H9 (cell line): ENCODE measurements around the gene SERPINB8. TPM values are rescaled to one million over a fixed set of nuclear protein-coding genes. Genes with fewer than 3 reads are reported as not detected.

Experiments used
- DNase-seq: peaks from one replicate; pipeline ENCODE4 v3.0.0-alpha.2; 2017
- H2AFZ ChIP-seq: one replicate; pipeline ENCODE4 v1.6.1; 2013; ENCODE audit warnings: mild to moderate bottlenecking, low read length, control low read depth, moderate library complexity
- H2AK5ac ChIP-seq: 2 replicates; pipeline ENCODE4 v1.6.1; 2013; ENCODE audit warnings: low read length, control low read depth, mixed read lengths; ENCODE audit not compliant: insufficient read length
- H2BK120ac ChIP-seq: one replicate; pipeline ENCODE4 v1.6.1; 2013; ENCODE audit warnings: low read depth, mild to moderate bottlenecking, low read length, control low read depth, inconsistent platforms; ENCODE audit not compliant: poor library complexity, severe bottlenecking
- H2BK12ac ChIP-seq: 2 replicates; pipeline ENCODE4 v1.6.1; 2013; ENCODE audit warnings: low read length, control low read depth, mixed read lengths, low read depth; ENCODE audit not compliant: insufficient read length
- H2BK15ac ChIP-seq: 2 replicates; pipeline ENCODE4 v1.6.1; 2013; ENCODE audit warnings: low read depth, low read length, control low read depth
- H2BK20ac ChIP-seq: one replicate; pipeline ENCODE4 v1.6.1; 2013; ENCODE audit warnings: low read depth, mild to moderate bottlenecking, low read length, control low read depth, inconsistent platforms; ENCODE audit not compliant: poor library complexity, severe bottlenecking
- H2BK5ac ChIP-seq: 2 replicates; pipeline ENCODE4 v1.6.1; 2013; ENCODE audit warnings: low read length, control low read depth, mixed read lengths; ENCODE audit not compliant: insufficient read length
- H3K14ac ChIP-seq: 2 replicates; pipeline ENCODE4 v1.6.1; 2013; ENCODE audit warnings: low read length, control low read depth; ENCODE audit not compliant: insufficient read depth
- H3K18ac ChIP-seq: 2 replicates; pipeline ENCODE4 v1.6.1; 2013; ENCODE audit warnings: low read depth, mild to moderate bottlenecking, mixed read lengths, low read length, control low read depth; ENCODE audit not compliant: insufficient read length
- H3K23ac ChIP-seq: 2 replicates; pipeline ENCODE4 v1.6.1; 2013; ENCODE audit warnings: low read length, control low read depth, mixed read lengths, low read depth; ENCODE audit not compliant: insufficient read length
- H3K23me2 ChIP-seq: 2 replicates; pipeline ENCODE4 v1.6.1; 2013; ENCODE audit warnings: low read depth, mild to moderate bottlenecking, mixed read lengths, low read length, control low read depth; ENCODE audit not compliant: insufficient read length, poor library complexity, severe bottlenecking
- H3K27ac ChIP-seq: 2 replicates; pipeline ENCODE4 v1.5.1; 2013; ENCODE audit warnings: low read length, control low read depth, mixed read lengths, low read depth; ENCODE audit not compliant: insufficient read length
- H3K27me3 ChIP-seq: 2 replicates; pipeline ENCODE4 v1.6.1; 2013; ENCODE audit warnings: low read length, control low read depth, inconsistent platforms; ENCODE audit not compliant: insufficient read depth
- H3K4ac ChIP-seq: 2 replicates; pipeline ENCODE4 v1.6.1; 2013; ENCODE audit warnings: low read depth, mild to moderate bottlenecking, control low read depth, inconsistent platforms, low read length, moderate library complexity
- H3K4me1 ChIP-seq: 2 replicates; pipeline ENCODE4 v1.6.1; 2013; ENCODE audit warnings: low read length, control low read depth, inconsistent platforms; ENCODE audit not compliant: insufficient read depth
- H3K4me2 ChIP-seq: 2 replicates; pipeline ENCODE4 v1.6.1; 2013; ENCODE audit warnings: low read length, control low read depth, mixed read lengths; ENCODE audit not compliant: insufficient read length, insufficient read depth
- H3K56ac ChIP-seq: 2 replicates; pipeline ENCODE4 v1.6.1; 2013; ENCODE audit warnings: low read depth, mild to moderate bottlenecking, mixed read lengths, low read length, control low read depth; ENCODE audit not compliant: insufficient read length
- H3K79me1 ChIP-seq: 2 replicates; pipeline ENCODE4 v1.6.1; 2013; ENCODE audit warnings: low read depth, mild to moderate bottlenecking, moderate library complexity, low read length, control low read depth, inconsistent platforms; ENCODE audit not compliant: insufficient read depth, poor library complexity, severe bottlenecking
- H3K79me2 ChIP-seq: 2 replicates; pipeline ENCODE4 v1.6.1; 2013; ENCODE audit warnings: low read length, control low read depth, inconsistent platforms; ENCODE audit not compliant: insufficient read depth
- H3K9ac ChIP-seq: 2 replicates; pipeline ENCODE4 v1.6.1; 2013; ENCODE audit warnings: low read length, control low read depth, mixed read lengths; ENCODE audit not compliant: insufficient read length; ENCODE audit errors: extremely low read depth
- H3K9me3 ChIP-seq: one replicate; pipeline ENCODE4 v1.6.1; 2013; ENCODE audit warnings: low read depth, low read length, inconsistent platforms; ENCODE audit not compliant: control insufficient read depth
- H3T11ph ChIP-seq: one replicate; pipeline ENCODE4 v1.6.1; 2013; ENCODE audit warnings: mild to moderate bottlenecking, low read length, control low read depth, inconsistent platforms
- H4K20me1 ChIP-seq: one replicate; pipeline ENCODE4 v1.6.1; 2013; ENCODE audit not compliant: control insufficient read depth, insufficient read length, insufficient read depth
- H4K5ac ChIP-seq: 2 replicates; pipeline ENCODE4 v1.6.1; 2013; ENCODE audit warnings: low read depth, mild to moderate bottlenecking, mixed read lengths, low read length, control low read depth; ENCODE audit not compliant: insufficient read length
- H4K8ac ChIP-seq: replicated peaks from 2 replicates; pipeline ENCODE4 v1.6.1; 2013; ENCODE audit warnings: low read length, control low read depth, mixed read lengths, low read depth; ENCODE audit not compliant: insufficient read length
- H4K91ac ChIP-seq: 2 replicates; pipeline ENCODE4 v1.6.1; 2013; ENCODE audit warnings: low read depth, mild to moderate bottlenecking, moderate library complexity, mixed read lengths, low read length, control low read depth; ENCODE audit not compliant: insufficient read length
- H3K27ac Mint-ChIP-seq, 3 experiments: 2 replicates in 2 of 3; 3 replicates in 1 of 3; pipeline ENCODE4 v1.8.0; 2020 to 2021; ENCODE audit warnings: mixed read lengths in 3 of 3, mild to moderate bottlenecking in 1 of 3, moderate library complexity in 1 of 3
- H3K27me3 Mint-ChIP-seq: 2 replicates; pipeline ENCODE4 v1.8.0; 2021; ENCODE audit warnings: low read depth, mild to moderate bottlenecking, moderate library complexity, mixed read lengths
- H3K36me3 Mint-ChIP-seq, 3 experiments: 2 replicates in 2 of 3; 3 replicates in 1 of 3; pipeline ENCODE4 v1.8.0; 2020 to 2021; ENCODE audit warnings: low read depth in 3 of 3, mixed read lengths in 3 of 3; ENCODE audit not compliant: insufficient read depth in 1 of 3
- H3K4me1 Mint-ChIP-seq, 2 experiments: 2 replicates each; pipeline ENCODE4 v1.8.0; 2020; ENCODE audit warnings: mixed read lengths in 2 of 2
- H3K4me3 Mint-ChIP-seq, 2 experiments: 2 replicates in 1 of 2; 3 replicates in 1 of 2; pipeline ENCODE4 v1.8.0; 2020 to 2021; ENCODE audit warnings: mild to moderate bottlenecking in 2 of 2, mixed read lengths in 2 of 2, moderate library complexity in 1 of 2
- H3K9me3 Mint-ChIP-seq, 2 experiments: 2 replicates in 1 of 2; 3 replicates in 1 of 2; pipeline ENCODE4 v1.8.0; 2020; ENCODE audit warnings: mild to moderate bottlenecking in 2 of 2, mixed read lengths in 2 of 2, moderate library complexity in 1 of 2
- CTCF ChIP-seq: fragments of 200-600 bp; sonication (generic); conservative IDR thresholded peaks from 3 replicates; pipeline ENCODE4 v1.8.0; 2021; ENCODE audit warnings: antibody characterized with exemption, mild to moderate bottlenecking
- WGBS: extraction: QIAGEN DNeasy Blood & Tissue Kit; methylation state at CpG from one replicate; pipeline ENCODE4 v1.1.7; 2013; ENCODE audit warnings: missing lambda C conversion rate, low lambda C conversion rate, mixed read lengths; ENCODE audit not compliant: insufficient read length; ENCODE audit errors: extremely low coverage; 5-methylcytosine and 5-hydroxymethylcytosine counted together
- total RNA-seq: library from RNA; stranded (reverse); gene quantifications from 2 replicates; pipeline ENCODE4 v1.2.1, GENCODE V29; 2021

SERPINB8 gene
- total RNA-seq, 1 experiment from 2014 or later, result 2.1 TPM

- no peak for TF ChIP-seq CTCF
- Mint-ChIP-seq H3K4me1 (peaks cover 16 to 18% of the 10 kb centered on the region in 2 experiments), H3K36me3 (peaks cover 0 to 3% (median 0%) of the 10 kb centered on the region in 3 experiments; a peak in 3 of 7 replicates), H3K27ac (no peak overlapping the region), H3K9me3 (peaks cover 0 to 2% of the 10 kb centered on the region in 2 experiments; a peak in 2 of 5 replicates), H3K27me3 (no peaks in the 10 kb centered on the region; the same call in 1 of the 2 replicates), H3K4me3 (no peak overlapping the region)
- no peak overlapping the region for H2AFZ ChIP-seq
- H3K18ac ChIP-seq, result no peak overlapping the region
- no peak overlapping the region for H3T11ph ChIP-seq
- H3K23me2 ChIP-seq, result no peaks in the 10 kb centered on the region
- H4K20me1 ChIP-seq, result no peaks in the 10 kb centered on the region
- H3K4me1 ChIP-seq, result no peaks in the 10 kb centered on the region; the same call in 1 of the 2 replicates
- no peaks in the 10 kb centered on the region for H3K9me3 ChIP-seq
- H2BK12ac ChIP-seq, result no peak overlapping the region
- no peaks in the 10 kb centered on the region for H3K79me1 ChIP-seq
- H3K56ac ChIP-seq, result no peak overlapping the region
- no peak overlapping the region for H3K23ac ChIP-seq
- DNase-seq, result no peak
- H3K79me2 ChIP-seq, result no peaks in the 10 kb centered on the region
- H4K5ac ChIP-seq, result no peak overlapping the region
- no peak overlapping the region for H3K4me2 ChIP-seq
- H4K91ac ChIP-seq, result no peak overlapping the region
- H2BK120ac ChIP-seq, result no peak overlapping the region
- H4K8ac ChIP-seq, result no peak overlapping the region
- no peak overlapping the region for H2BK20ac ChIP-seq
- H2AK5ac ChIP-seq, result no peak overlapping the region
- H3K27ac ChIP-seq, result no peak overlapping the region
- H2BK15ac ChIP-seq, result no peak overlapping the region
- no peak overlapping the region for H3K4ac ChIP-seq
- H3K14ac ChIP-seq, result no peak overlapping the region
- WGBS, result no CpG with 5 or more reads among the region's 1 CpG
- H2BK5ac ChIP-seq, result no peak overlapping the region
- H3K27me3 ChIP-seq, result no peaks in the 10 kb centered on the region
- no peak overlapping the region for H3K9ac ChIP-seq
These were observed 59.2 kb downstream of the SERPINB8 start for GRCh38 chr18:64029096-64029495.
